Measurements from ENCODE around the gene IFT25.

GRCh38 chr1:53943090-53943489 is 2.4 kb downstream of the IFT25 start:
- TF ChIP-seq TAF1 (IDR thresholded peaks at IDR 0.05; ENCODE audit: borderline replicate concordance, low read depth, low read length) (no peak), POLR2A (IDR thresholded peaks at IDR 0.05; ENCODE audit: low read depth, low read length) (no peak)

Measured in GM12892 (cell line).